Neural crest cell (in vitro differentiated cells): ENCODE data around the gene ZP3. TPM values are rescaled to one million over a fixed set of nuclear protein-coding genes. Genes with fewer than 3 reads are reported as not detected.
"Not testable (repeated sequence)": the region's sequence is repeated elsewhere in the genome, so short reads cannot be mapped to it uniquely, and the experiment has no call there.

Experiments used
- DNase-seq: peaks from one replicate; pipeline ENCODE4 v3.0.0; 2021; ENCODE audit warnings: low read depth, mixed read lengths, low spot score
- H3K27ac Mint-ChIP-seq: one replicate; pipeline ENCODE4 v1.8.0; 2021; ENCODE audit warnings: mild to moderate bottlenecking, mixed read lengths; ENCODE audit not compliant: unreplicated experiment
- H3K27me3 Mint-ChIP-seq: 2 replicates; pipeline ENCODE4 v1.8.0; 2021; ENCODE audit warnings: low read depth, mild to moderate bottlenecking, mixed read lengths
- H3K36me3 Mint-ChIP-seq: 2 replicates; pipeline ENCODE4 v1.8.0; 2021; ENCODE audit warnings: low read depth, mild to moderate bottlenecking, mixed read lengths
- H3K4me1 Mint-ChIP-seq: 2 replicates; pipeline ENCODE4 v1.8.0; 2021; ENCODE audit warnings: mixed read lengths
- H3K4me3 Mint-ChIP-seq: one replicate; pipeline ENCODE4 v1.8.0; 2021; ENCODE audit warnings: mild to moderate bottlenecking, mixed read lengths
- H3K9me3 Mint-ChIP-seq: 2 replicates; pipeline ENCODE4 v1.8.0; 2021; ENCODE audit warnings: mixed read lengths
- total RNA-seq: library from RNA; stranded (reverse); gene quantifications from 2 replicates; pipeline ENCODE4 v1.2.1, GENCODE V29; 2021
- TF ChIP-seq, protein P1 (sequence below): fragments of 200-600 bp; sonication (generic); conservative IDR thresholded peaks from 2 replicates; pipeline ENCODE4 v1.5.0; 2021; ENCODE audit warnings: antibody characterized with exemption, mild to moderate bottlenecking

The ZP3 gene
- total RNA-seq, 1 donor from 2014 or later: 0.49 TPM

DNA sequence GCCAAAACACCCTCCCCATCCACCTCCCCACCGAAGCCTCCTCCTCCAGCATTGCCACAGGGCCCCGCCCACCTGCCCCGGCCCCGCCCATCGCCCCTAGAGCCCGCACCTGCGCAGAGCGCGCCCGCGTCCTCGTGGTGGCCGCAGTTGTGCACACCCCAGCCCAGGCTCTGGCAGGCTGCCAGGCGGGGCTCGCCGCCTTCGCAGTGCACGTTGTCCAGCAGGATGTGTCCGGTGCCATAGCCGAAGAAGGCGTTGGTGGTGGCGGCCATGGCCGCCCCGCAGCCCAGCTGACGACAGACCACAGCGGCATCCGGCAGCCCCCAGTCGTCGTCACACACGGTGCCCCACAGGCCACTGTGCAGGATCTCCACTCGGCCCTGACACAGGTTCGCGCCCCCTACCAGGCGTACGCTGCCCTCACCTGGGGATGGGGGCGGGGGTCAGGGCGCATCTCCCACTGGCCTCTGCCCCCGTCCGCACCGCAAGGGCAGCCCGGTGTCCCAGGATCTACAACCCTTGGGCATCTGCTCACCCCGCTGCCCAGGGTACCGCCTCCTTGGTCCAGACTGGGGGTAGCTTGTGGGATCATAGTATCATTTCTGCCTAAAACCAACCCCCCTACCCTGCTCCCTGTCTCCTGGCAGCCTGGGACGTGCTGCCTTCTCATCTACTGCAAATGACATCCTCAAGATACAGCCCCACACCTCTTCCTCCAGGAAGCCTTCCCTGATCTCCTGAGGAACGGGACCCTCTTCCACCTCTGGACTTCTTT is 27.2 kb upstream of the ZP3 start:
- H3K4me3 Mint-ChIP-seq: peak overlapping the region; percentile 44
- H3K36me3 Mint-ChIP-seq: no peaks in the 10 kb centered on the region
- peaks cover 9% of the 10 kb centered on the region for H3K4me1 Mint-ChIP-seq

DNA sequence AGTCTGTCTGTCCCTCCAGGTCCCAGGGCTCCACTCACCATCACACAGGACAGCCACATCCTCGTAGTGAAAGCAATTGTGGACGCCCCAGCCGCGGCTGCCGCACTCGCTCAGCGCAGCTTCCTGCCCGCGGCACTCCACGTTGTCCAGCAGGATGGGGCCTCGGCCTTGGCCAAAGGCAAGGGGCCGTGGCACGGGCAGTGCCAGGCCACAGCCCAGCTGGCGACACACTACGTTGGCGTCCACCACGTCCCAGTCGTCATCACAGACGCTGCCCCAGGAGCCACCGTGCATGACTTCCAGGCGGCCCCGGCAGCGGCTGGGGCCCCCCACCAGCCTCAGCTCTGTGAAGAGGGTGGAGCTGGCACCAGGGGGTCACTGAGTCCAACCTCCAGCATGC is 24.5 kb upstream of the ZP3 start:
- Mint-ChIP-seq H3K27ac (no peak overlapping the region), H3K36me3 (no peaks in the 10 kb centered on the region), H3K27me3 (no peaks in the 10 kb centered on the region), H3K4me1 (no peaks in the 10 kb centered on the region), H3K9me3 (no peaks in the 10 kb centered on the region), H3K4me3 (no peak overlapping the region)
- DNase-seq: no peak
- TF ChIP-seq, protein P1, sequence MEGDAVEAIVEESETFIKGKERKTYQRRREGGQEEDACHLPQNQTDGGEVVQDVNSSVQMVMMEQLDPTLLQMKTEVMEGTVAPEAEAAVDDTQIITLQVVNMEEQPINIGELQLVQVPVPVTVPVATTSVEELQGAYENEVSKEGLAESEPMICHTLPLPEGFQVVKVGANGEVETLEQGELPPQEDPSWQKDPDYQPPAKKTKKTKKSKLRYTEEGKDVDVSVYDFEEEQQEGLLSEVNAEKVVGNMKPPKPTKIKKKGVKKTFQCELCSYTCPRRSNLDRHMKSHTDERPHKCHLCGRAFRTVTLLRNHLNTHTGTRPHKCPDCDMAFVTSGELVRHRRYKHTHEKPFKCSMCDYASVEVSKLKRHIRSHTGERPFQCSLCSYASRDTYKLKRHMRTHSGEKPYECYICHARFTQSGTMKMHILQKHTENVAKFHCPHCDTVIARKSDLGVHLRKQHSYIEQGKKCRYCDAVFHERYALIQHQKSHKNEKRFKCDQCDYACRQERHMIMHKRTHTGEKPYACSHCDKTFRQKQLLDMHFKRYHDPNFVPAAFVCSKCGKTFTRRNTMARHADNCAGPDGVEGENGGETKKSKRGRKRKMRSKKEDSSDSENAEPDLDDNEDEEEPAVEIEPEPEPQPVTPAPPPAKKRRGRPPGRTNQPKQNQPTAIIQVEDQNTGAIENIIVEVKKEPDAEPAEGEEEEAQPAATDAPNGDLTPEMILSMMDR: no peak

More for the DNA sequence above, 27.2 kb upstream of the ZP3 start:
- no peaks in the 10 kb centered on the region for H3K27me3 Mint-ChIP-seq
- no peaks in the 10 kb centered on the region for H3K9me3 Mint-ChIP-seq
- H3K27ac Mint-ChIP-seq: peak overlapping the region; percentile 57
- TF ChIP-seq, protein P1: no peak
- DNase-seq: no peak

DNA sequence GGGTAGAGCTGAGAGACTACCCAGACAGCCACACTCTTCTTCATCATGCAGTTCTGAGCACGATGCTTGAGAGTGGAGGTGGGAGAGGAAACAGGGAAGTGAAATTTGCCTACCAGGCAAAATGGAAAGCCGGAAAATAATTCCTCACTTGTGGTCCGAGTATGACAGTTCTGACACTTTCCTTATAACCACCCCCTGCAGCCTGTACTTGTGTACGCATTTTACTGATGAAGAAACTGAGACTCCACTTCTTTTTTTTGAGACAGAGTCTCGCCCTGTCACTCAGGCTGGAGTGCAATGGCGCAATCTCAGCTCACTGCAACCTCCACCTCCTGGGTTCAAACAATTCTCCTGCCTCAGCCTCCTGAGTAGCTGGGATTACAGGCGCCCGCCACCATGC is 21.7 kb upstream of the ZP3 start:
- DNase-seq, H3K27ac Mint-ChIP-seq, H3K9me3 Mint-ChIP-seq, H3K4me3 Mint-ChIP-seq, H3K36me3 Mint-ChIP-seq, H3K27me3 Mint-ChIP-seq, H3K4me1 Mint-ChIP-seq: not testable (repeated sequence)

DNA sequence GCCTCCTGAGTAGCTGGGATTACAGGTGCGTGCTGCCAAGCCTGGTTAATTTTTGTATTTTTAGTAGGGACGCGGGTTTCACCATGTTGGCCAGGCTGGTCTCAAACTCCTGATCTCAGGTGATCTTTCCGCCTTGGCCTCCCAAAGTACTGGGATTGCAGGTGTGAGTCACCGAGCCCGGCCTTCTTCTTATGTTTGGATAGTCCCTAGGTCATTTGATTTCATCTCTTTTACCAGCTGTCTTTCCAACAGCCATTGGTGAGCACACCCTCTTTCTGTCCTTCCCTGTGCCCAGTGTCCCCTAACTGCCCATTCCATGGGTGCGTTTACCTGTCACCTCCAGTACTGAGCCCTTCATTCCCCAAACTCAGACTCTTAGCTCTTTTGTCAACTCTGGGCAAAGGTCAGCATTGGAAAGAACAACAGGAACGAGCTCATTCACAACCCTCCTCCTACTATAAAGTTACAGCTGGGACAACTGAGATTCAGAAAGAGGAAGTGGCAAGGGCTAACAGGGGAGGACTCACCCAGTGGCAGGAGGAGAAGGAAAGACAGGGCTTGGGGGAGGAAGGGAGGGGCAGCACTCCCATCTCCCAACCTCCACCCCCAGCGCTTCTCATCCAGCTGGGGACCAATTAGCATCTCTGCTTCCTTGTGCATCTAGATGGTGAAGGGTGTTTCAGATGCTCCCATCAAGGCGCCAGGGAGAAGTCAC is 20.8 kb upstream of the ZP3 start:
- Mint-ChIP-seq H3K27me3 (peaks cover 4% of the 10 kb centered on the region), H3K36me3 (no peaks in the 10 kb centered on the region), H3K9me3 (no peaks in the 10 kb centered on the region), H3K4me1 (peaks cover 5% of the 10 kb centered on the region), H3K27ac (no peak overlapping the region), H3K4me3 (no peak overlapping the region)
- TF ChIP-seq, protein P1: no peak
- no peak for DNase-seq

DNA sequence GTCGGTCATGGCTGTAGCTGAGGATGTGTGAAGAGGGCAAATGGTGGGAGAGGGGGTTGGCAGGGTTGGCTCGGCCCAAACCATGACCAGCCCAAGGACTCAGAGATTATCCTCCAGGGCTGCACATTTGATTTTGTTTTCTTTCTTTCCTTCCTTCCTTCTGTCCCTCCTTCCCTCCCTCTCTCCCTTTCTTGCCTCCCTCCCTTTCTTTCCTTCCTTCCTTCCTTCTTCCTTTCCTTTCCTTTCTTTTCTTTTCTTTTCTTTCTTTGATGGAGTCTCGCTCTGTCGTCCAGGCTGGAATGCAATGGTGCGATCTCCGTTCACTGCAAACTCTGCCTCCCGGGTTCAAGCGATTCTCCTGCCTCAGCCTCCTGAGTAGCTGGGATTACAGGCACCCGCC is 19.0 kb upstream of the ZP3 start:
- Mint-ChIP-seq H3K27me3 (peaks cover 8% of the 10 kb centered on the region), H3K4me1 (peaks cover 9% of the 10 kb centered on the region), H3K27ac (no peak overlapping the region), H3K36me3 (no peaks in the 10 kb centered on the region), H3K4me3 (no peak overlapping the region), H3K9me3 (no peaks in the 10 kb centered on the region)
- DNase-seq: no peak
- TF ChIP-seq, protein P1: no peak

DNA sequence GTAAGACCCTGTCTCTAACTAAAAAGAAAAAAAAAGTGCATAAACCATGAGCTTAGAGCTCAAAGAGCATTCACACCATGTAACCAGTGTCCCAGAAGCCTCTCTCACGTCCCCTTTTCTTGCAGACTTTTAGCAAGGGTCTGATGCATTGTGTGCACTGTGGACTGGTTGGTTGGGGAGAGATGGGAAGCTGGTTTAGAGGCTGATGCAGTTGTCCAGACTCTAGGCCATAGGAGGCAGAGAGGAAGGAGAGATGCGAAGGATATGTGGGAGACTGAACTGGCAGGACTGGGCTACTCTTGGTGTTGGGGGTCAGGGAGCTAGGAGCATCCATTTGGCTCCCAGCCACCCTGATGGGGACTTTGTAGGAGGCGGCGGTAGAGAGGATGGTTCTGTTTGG is 17.0 kb upstream of the ZP3 start:
- peaks cover 15% of the 10 kb centered on the region for H3K27me3 Mint-ChIP-seq
- TF ChIP-seq, protein P1: no peak
- H3K36me3 Mint-ChIP-seq: no peaks in the 10 kb centered on the region
- peak overlapping the region; percentile 69 for H3K27ac Mint-ChIP-seq
- peaks cover 9% of the 10 kb centered on the region for H3K4me1 Mint-ChIP-seq
- no peaks in the 10 kb centered on the region for H3K9me3 Mint-ChIP-seq
- H3K4me3 Mint-ChIP-seq: no peak overlapping the region
- DNase-seq: no peak
